A549 (cell line): ENCODE data around the gene C17orf75.
"Not testable (repeated sequence)": the region's sequence is repeated elsewhere in the genome, so short reads cannot be mapped to it uniquely, and the experiment has no call there.

ENCODE experiments used
- BHLHE40 ChIP-seq: IDR thresholded peaks from 2 replicates; pipeline ENCODE4 v1.6.1; 2012; ENCODE audit warnings: low read depth, low read length, inconsistent platforms
- CEBPB ChIP-seq, 2 experiments: fragments of >200 bp in 1 of 2; sonication (Bioruptor Twin) in 1 of 2; formaldehyde crosslinking in 1 of 2; IDR thresholded peaks; 2 replicates each; pipeline ENCODE4 v1.6.1; 2012 to 2016
- CTCF ChIP-seq: fragments of >200 bp; sonication (Bioruptor Twin); formaldehyde crosslinking; IDR thresholded peaks from 3 replicates; pipeline ENCODE4 v1.5.1; 2016
- EP300 ChIP-seq, 2 experiments: fragments of >200 bp; sonication (Bioruptor Twin); formaldehyde crosslinking; IDR thresholded peaks; 2 replicates in 1 of 2; 3 replicates in 1 of 2; pipeline ENCODE4 v1.6.1; 2016 to 2017
- JUN ChIP-seq, 2 experiments: fragments of >200 bp; sonication (Bioruptor Twin); formaldehyde crosslinking; IDR thresholded peaks; 2 replicates in 1 of 2; 3 replicates in 1 of 2; pipeline ENCODE4 v1.6.1; 2016 to 2017
- MAZ ChIP-seq: fragments of 150-350 bp; IDR thresholded peaks from 2 replicates; pipeline ENCODE4 v1.6.1; 2014; ENCODE audit warnings: antibody characterized with exemption, low read depth, low read length, borderline replicate concordance
- NR3C1 ChIP-seq: fragments of >200 bp; sonication (Bioruptor Twin); formaldehyde crosslinking; IDR thresholded peaks from 3 replicates; pipeline ENCODE4 v1.6.1; 2017
- PBX3 ChIP-seq: IDR thresholded peaks from 2 replicates; pipeline ENCODE4 v1.6.1; 2012
- POLR2A ChIP-seq: IDR thresholded peaks from 2 replicates; pipeline ENCODE4 v1.6.1; 2012; ENCODE audit warnings: mild to moderate bottlenecking, low read length
- ZC3H11A ChIP-seq: fragments of 450-650 bp; IDR thresholded peaks from 2 replicates; pipeline ENCODE4 v1.6.1; 2014; ENCODE audit warnings: antibody characterized with exemption, mild to moderate bottlenecking
- ZFP36 ChIP-seq: fragments of 450-650 bp; IDR thresholded peaks from 2 replicates; pipeline ENCODE4 v1.6.1; 2014; ENCODE audit warnings: borderline replicate concordance; ENCODE audit not compliant: partially characterized antibody
- TF ChIP-seq, protein P1 (sequence below): fragments of >200 bp; sonication (Bioruptor Twin); formaldehyde crosslinking; IDR thresholded peaks from 3 replicates; pipeline ENCODE4 v1.6.1; 2016
- TF ChIP-seq, protein P2 (sequence below): fragments of 200-600 bp; sonication (generic); IDR thresholded peaks from 2 replicates; pipeline ENCODE4 v1.6.1; 2016; ENCODE audit warnings: antibody characterized with exemption, mild to moderate bottlenecking, moderate library complexity

- TF ChIP-seq CTCF; ZFP36; POLR2A; PBX3; EP300 (IDR thresholded peaks at IDR 0.05); NR3C1; ZC3H11A; MAZ; JUN (IDR thresholded peaks at IDR 0.05); BHLHE40; CEBPB (IDR thresholded peaks at IDR 0.05): not testable (repeated sequence)
- TF ChIP-seq, protein P1, sequence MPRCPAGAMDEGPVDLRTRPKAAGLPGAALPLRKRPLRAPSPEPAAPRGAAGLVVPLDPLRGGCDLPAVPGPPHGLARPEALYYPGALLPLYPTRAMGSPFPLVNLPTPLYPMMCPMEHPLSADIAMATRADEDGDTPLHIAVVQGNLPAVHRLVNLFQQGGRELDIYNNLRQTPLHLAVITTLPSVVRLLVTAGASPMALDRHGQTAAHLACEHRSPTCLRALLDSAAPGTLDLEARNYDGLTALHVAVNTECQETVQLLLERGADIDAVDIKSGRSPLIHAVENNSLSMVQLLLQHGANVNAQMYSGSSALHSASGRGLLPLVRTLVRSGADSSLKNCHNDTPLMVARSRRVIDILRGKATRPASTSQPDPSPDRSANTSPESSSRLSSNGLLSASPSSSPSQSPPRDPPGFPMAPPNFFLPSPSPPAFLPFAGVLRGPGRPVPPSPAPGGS: not testable (repeated sequence)
- TF ChIP-seq, protein P2, sequence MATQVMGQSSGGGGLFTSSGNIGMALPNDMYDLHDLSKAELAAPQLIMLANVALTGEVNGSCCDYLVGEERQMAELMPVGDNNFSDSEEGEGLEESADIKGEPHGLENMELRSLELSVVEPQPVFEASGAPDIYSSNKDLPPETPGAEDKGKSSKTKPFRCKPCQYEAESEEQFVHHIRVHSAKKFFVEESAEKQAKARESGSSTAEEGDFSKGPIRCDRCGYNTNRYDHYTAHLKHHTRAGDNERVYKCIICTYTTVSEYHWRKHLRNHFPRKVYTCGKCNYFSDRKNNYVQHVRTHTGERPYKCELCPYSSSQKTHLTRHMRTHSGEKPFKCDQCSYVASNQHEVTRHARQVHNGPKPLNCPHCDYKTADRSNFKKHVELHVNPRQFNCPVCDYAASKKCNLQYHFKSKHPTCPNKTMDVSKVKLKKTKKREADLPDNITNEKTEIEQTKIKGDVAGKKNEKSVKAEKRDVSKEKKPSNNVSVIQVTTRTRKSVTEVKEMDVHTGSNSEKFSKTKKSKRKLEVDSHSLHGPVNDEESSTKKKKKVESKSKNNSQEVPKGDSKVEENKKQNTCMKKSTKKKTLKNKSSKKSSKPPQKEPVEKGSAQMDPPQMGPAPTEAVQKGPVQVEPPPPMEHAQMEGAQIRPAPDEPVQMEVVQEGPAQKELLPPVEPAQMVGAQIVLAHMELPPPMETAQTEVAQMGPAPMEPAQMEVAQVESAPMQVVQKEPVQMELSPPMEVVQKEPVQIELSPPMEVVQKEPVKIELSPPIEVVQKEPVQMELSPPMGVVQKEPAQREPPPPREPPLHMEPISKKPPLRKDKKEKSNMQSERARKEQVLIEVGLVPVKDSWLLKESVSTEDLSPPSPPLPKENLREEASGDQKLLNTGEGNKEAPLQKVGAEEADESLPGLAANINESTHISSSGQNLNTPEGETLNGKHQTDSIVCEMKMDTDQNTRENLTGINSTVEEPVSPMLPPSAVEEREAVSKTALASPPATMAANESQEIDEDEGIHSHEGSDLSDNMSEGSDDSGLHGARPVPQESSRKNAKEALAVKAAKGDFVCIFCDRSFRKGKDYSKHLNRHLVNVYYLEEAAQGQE: not testable (repeated sequence)
Observed at GRCh38 chr17:32388128-32388527, 46.2 kb upstream of the C17orf75 start.
